Cardiac muscle cell (in vitro differentiated cells and primary cell): Measurements from ENCODE around the gene OR1J1. TPM values are rescaled to one million over a fixed set of nuclear protein-coding genes. Genes with fewer than 3 reads are reported as not detected.

Experiments used
- DNase-seq, 2 donors: peaks; one replicate each; pipeline versions ENCODE4 v3.0.0 to v3.0.0-alpha.2; 2010 to 2017; ENCODE audit warnings: low read depth in 1 of 2, low spot score in 1 of 2
- H3K27ac ChIP-seq: fragments of 200-600 bp; sonication (generic); 2 replicates; pipeline ENCODE4 v1.5.1; 2016
- H3K27me3 ChIP-seq: fragments of 200-600 bp; sonication (generic); 2 replicates; pipeline ENCODE4 v1.6.0; 2016; ENCODE audit warnings: control low read depth
- H3K36me3 ChIP-seq: fragments of 200-600 bp; sonication (generic); 2 replicates; pipeline ENCODE4 v1.5.1; 2016; ENCODE audit warnings: control low read depth
- H3K4me1 ChIP-seq: fragments of 200-600 bp; sonication (generic); 2 replicates; pipeline ENCODE4 v1.8.1; 2017; ENCODE audit warnings: low read depth, mild to moderate bottlenecking, mixed run types
- H3K4me3 ChIP-seq: fragments of 200-600 bp; sonication (generic); 2 replicates; pipeline ENCODE4 v1.5.1; 2016; ENCODE audit warnings: mild to moderate bottlenecking
- H3K9me3 ChIP-seq: fragments of 200-600 bp; sonication (generic); 2 replicates; pipeline ENCODE4 v1.5.1; 2017; ENCODE audit warnings: low read depth, mild to moderate bottlenecking, control low read depth
- CTCF ChIP-seq: IDR thresholded peaks from 2 replicates; pipeline ENCODE4 v1.5.1; 2012; ENCODE audit warnings: low read depth, mild to moderate bottlenecking, low read length
- polyA plus RNA-seq: library from polyadenylated mRNA; unstranded; fragments of >200 nt; fragmentation: Nextera tagmentation; extraction: Ambion mirVana; gene quantifications from 2 replicates; pipeline ENCODE4 v1.2.1, GENCODE V29; 2016
- total RNA-seq: library from RNA; depleted of rRNA; stranded (reverse); fragments of >200 nt; gene quantifications from 2 replicates; pipeline ENCODE4 v1.2.3, GENCODE V29; 2016

Gene OR1J1
- total and polyA plus RNA-seq, 2 experiments from 2014 or later: not detected

- H3K27ac ChIP-seq: no peak overlapping the region
- H3K9me3 ChIP-seq: peaks cover 3% of the 10 kb centered on the region
- DNase-seq: no peak
- H3K27me3 ChIP-seq: no peaks in the 10 kb centered on the region
- no peaks in the 10 kb centered on the region for H3K36me3 ChIP-seq
- TF ChIP-seq CTCF: no peak
- no peaks in the 10 kb centered on the region for H3K4me1 ChIP-seq
- H3K4me3 ChIP-seq: no peak overlapping the region
These were observed 2.0 kb downstream of the OR1J1 start for GRCh38 chr9:122475717-122476116.

GRCh38 chr9:122474561-122474960 is 3.2 kb downstream of the OR1J1 start:
- H3K27ac ChIP-seq: no peak overlapping the region
- TF ChIP-seq CTCF: no peak
- H3K27me3 ChIP-seq: no peaks in the 10 kb centered on the region
- DNase-seq: no peak
- H3K36me3 ChIP-seq: no peaks in the 10 kb centered on the region
- H3K9me3 ChIP-seq: peaks cover 3% of the 10 kb centered on the region
- H3K4me1 ChIP-seq: no peaks in the 10 kb centered on the region
- no peak overlapping the region for H3K4me3 ChIP-seq

GRCh38 chr9:122468735-122469134 is 9.0 kb downstream of the OR1J1 start:
- no peak overlapping the region for H3K27ac ChIP-seq
- peak in 1 of 2 donors; percentile 58 for DNase-seq
- H3K4me1 ChIP-seq: no peaks in the 10 kb centered on the region
- no peaks in the 10 kb centered on the region for H3K27me3 ChIP-seq
- no peaks in the 10 kb centered on the region for H3K36me3 ChIP-seq
- no peak for TF ChIP-seq CTCF
- H3K4me3 ChIP-seq: no peak overlapping the region
- no peaks in the 10 kb centered on the region for H3K9me3 ChIP-seq

GRCh38 chr9:122466456-122466855 is 11.3 kb downstream of the OR1J1 start:
- no peaks in the 10 kb centered on the region for H3K4me1 ChIP-seq
- H3K4me3 ChIP-seq: no peak overlapping the region
- no peak for DNase-seq
- no peaks in the 10 kb centered on the region for H3K36me3 ChIP-seq
- H3K9me3 ChIP-seq: no peaks in the 10 kb centered on the region
- no peak overlapping the region for H3K27ac ChIP-seq
- H3K27me3 ChIP-seq: no peaks in the 10 kb centered on the region
- no peak for TF ChIP-seq CTCF

- Histone ChIP-seq H3K9me3 (no peaks in the 10 kb centered on the region), H3K27ac (no peak overlapping the region), H3K4me1 (no peaks in the 10 kb centered on the region), H3K36me3 (no peaks in the 10 kb centered on the region), H3K27me3 (no peaks in the 10 kb centered on the region), H3K4me3 (no peak overlapping the region)
- DNase-seq: peak; percentile 70 to 96
- TF ChIP-seq CTCF: peak; percentile 80
These were observed 12.8 kb downstream of the OR1J1 start for GRCh38 chr9:122464633-122465567.
